ENCODE results near the gene SLC25A4.
A peak's percentile ranks its signal among the peaks of the same experiment; 100 is the strongest.

SLC25A4 gene

GRCh38 chr4:185122681-185123345 is 20.3 kb upstream of the SLC25A4 start:
- no peak for DNase-seq

- DNase-seq = no peak
Measured at GRCh38 chr4:185124006-185124405, 19.1 kb upstream of the SLC25A4 start.

- no peak for DNase-seq
Measured at GRCh38 chr4:185127021-185127925, 15.8 kb upstream of the SLC25A4 start.

- DNase-seq = peak; percentile 5
Measured at GRCh38 chr4:185128272-185129119, 14.6 kb upstream of the SLC25A4 start.

- DNase-seq = peak; percentile 28
Measured at GRCh38 chr4:185134307-185134869, 8.7 kb upstream of the SLC25A4 start.

GRCh38 chr4:185137233-185137925 is 5.7 kb upstream of the SLC25A4 start:
- DNase-seq = no peak

- no peak for DNase-seq
Measured at GRCh38 chr4:185138161-185138560, 4.9 kb upstream of the SLC25A4 start.

- no peak for DNase-seq
Measured at GRCh38 chr4:185139736-185140135, 3.3 kb upstream of the SLC25A4 start.

GRCh38 chr4:185141777-185142176 is 1.3 kb upstream of the SLC25A4 start:
- no peak for DNase-seq

GRCh38 chr4:185142564-185142911 is 528 bp upstream of the SLC25A4 start:
- DNase-seq = no peak

DNA sequence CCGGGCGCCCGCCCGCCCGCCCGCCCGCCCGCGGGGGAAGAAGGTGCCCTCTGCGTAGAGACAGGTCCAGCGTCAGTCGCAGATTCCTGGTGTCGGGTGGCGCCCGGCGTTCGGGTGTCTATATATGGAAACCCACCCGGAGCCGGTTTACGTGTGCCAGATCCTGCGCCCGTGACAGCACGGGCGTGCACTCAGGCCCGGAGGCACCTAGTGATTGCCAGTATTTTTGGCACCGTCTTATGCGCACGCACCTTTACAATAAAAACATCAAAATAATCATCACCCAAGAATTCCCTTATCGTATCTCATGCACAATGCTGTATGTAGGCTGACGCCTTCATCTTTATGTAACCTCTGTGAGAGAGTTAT is 519 bp downstream of the SLC25A4 start:
- DNase-seq = no peak

DNA sequence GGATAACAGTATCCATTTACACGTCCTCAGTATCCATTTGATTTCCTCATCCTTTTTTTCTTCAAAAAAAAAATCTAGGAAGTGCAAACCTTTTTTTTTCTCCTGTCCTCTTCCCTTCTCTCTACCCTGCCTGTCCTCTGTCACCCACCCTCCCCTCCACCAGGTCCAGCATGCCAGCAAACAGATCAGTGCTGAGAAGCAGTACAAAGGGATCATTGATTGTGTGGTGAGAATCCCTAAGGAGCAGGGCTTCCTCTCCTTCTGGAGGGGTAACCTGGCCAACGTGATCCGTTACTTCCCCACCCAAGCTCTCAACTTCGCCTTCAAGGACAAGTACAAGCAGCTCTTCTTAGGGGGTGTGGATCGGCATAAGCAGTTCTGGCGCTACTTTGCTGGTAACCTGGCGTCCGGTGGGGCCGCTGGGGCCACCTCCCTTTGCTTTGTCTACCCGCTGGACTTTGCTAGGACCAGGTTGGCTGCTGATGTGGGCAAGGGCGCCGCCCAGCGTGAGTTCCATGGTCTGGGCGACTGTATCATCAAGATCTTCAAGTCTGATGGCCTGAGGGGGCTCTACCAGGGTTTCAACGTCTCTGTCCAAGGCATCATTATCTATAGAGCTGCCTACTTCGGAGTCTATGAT is 1.7 kb downstream of the SLC25A4 start:
- DNase-seq = no peak

- DNase-seq = no peak
Measured at GRCh38 chr4:185145572-185145971, 2.5 kb downstream of the SLC25A4 start.

- DNase-seq = no peak
Measured at GRCh38 chr4:185149392-185149791, 6.3 kb downstream of the SLC25A4 start.

DNA sequence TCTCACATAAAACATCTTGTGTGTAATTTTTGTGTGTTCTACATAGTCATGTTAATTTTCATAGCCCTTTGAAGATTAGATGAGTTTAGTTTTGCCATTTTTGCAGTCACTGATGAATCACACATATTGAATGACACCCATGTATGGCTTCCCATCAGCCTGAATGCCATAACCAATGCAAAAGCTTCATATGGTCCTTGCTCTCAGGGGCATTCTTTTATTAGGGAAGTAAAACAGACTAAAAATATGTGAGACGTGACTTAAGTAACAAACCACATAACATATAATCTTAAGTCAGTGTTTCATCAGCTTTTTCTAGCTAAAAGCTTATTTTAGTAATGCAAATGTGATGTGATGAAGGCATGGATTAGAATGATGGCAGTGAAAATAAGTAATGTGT is 8.2 kb downstream of the SLC25A4 start:
- DNase-seq = no peak

DNA sequence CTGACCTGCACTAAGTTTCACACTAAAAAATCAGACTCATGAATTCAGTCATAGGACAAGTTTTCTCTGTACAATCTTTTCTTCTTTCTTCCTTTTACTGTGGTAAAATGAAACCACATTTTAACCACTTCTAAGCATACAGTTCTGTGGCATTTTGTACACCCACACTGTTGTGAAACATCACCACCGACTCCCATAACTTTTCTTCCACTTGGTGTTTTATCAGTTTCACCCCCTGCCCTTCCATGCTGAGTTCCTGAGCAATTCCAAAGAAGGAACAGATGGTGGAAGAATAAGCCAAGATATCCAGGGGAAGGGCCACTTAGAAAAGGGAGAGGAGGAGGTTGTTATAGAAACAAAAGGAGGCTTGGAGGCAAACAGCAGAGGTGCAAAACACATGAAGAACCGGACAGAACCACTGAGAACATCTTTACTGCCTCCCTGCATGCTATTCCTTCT is 22.6 kb downstream of the SLC25A4 start:
- DNase-seq = peak; percentile 66

- DNase-seq = no peak
Measured at GRCh38 chr4:185167234-185167633, 24.2 kb downstream of the SLC25A4 start.

- DNase-seq = no peak
Measured at GRCh38 chr4:185171373-185172071, 28.5 kb downstream of the SLC25A4 start.

- no peak for DNase-seq
Measured at GRCh38 chr4:185179488-185179887, 36.4 kb downstream of the SLC25A4 start.

GRCh38 chr4:185182239-185182638 is 39.2 kb downstream of the SLC25A4 start:
- DNase-seq = no peak

DNA sequence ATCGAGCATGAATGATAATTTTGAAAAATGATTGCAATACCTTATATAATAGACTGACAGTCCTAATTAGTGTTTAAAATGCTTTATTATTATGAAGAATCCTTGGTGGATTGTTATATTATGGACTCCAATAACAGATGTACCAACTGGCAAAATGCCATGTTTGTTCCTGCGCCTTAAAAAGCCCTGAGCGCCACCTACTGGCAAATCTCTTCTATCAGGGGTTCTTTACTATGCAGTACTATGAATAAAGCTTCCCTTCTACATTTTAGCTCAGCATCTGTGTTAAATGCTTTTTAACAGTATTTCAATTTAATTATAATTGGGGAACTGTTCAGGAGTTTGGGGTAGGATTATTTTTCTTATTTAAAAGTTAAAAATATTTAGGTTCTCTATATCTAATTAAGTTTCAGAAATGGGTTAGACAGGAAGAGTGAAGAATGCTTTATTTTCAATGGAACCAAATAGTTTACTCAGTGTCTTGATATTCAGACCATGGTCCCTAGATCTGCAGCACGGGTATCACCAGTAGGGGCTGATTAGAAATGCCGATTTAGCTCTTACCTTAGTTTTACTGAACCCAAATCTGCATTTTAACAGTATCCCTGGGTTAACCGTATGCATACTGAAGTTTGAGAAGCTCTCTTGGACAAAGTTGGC is 40.7 kb downstream of the SLC25A4 start:
- peak; percentile 71 for DNase-seq
